H4 (cell line): Measurements from ENCODE around the gene CNOT6. TPM values are rescaled to one million over a fixed set of nuclear protein-coding genes. Genes with fewer than 3 reads are reported as not detected.
A peak's percentile ranks its signal among the peaks of the same experiment; 100 is the strongest.
"Not testable (repeated sequence)": the region's sequence is repeated elsewhere in the genome, so short reads cannot be mapped to it uniquely, and the experiment has no call there.

Source experiments
- DNase-seq: peaks from one replicate; pipeline ENCODE4 v3.0.0-alpha.2; 2015; ENCODE audit warnings: low spot score
- total RNA-seq: library from RNA; depleted of rRNA; stranded (reverse); fragments of >200 nt; shearing (Covaris generic); gene quantifications from 2 replicates; pipeline ENCODE4 v1.2.3, GENCODE V29; 2014; rRNA removed

Gene CNOT6
- 15.0 and 19.1 TPM in 2 replicates for total RNA-seq

- DNase-seq = peak; percentile 92
Measured at GRCh38 chr5:180494060-180494509, at the start of gene CNOT6. TSS of gene CNOT6 (plus strand) at chr5:180494379. CDS start at chr5:180529277, 34,898 bp downstream.

GRCh38 chr5:180454752-180455151 is 39.4 kb upstream of the CNOT6 start:
- no peak for DNase-seq

- DNase-seq = no peak
Measured at GRCh38 chr5:180455872-180456271, 38.3 kb upstream of the CNOT6 start.

- DNase-seq = no peak
Measured at GRCh38 chr5:180456792-180457191, 37.4 kb upstream of the CNOT6 start.

GRCh38 chr5:180458852-180459673 is 35.1 kb upstream of the CNOT6 start:
- not testable (repeated sequence) for DNase-seq

- not testable (repeated sequence) for DNase-seq
Measured at GRCh38 chr5:180459674-180460142, 34.5 kb upstream of the CNOT6 start.

- no peak for DNase-seq
Measured at GRCh38 chr5:180460834-180461233, 33.3 kb upstream of the CNOT6 start.

GRCh38 chr5:180461303-180461702 is 32.9 kb upstream of the CNOT6 start:
- DNase-seq = no peak

GRCh38 chr5:180463216-180463900 is 30.8 kb upstream of the CNOT6 start:
- DNase-seq = no peak

- no peak for DNase-seq
Measured at GRCh38 chr5:180463916-180464602, 30.1 kb upstream of the CNOT6 start.

- no peak for DNase-seq
Measured at GRCh38 chr5:180464603-180464970, 29.6 kb upstream of the CNOT6 start.

GRCh38 chr5:180465052-180465451 is 29.1 kb upstream of the CNOT6 start:
- not testable (repeated sequence) for DNase-seq

- no peak for DNase-seq
Measured at GRCh38 chr5:180466316-180466715, 27.9 kb upstream of the CNOT6 start.

- peak; percentile 63 for DNase-seq
Measured at GRCh38 chr5:180467028-180467975, 26.9 kb upstream of the CNOT6 start.

GRCh38 chr5:180467989-180468731 is 26.0 kb upstream of the CNOT6 start:
- no peak for DNase-seq

GRCh38 chr5:180468732-180469585 is 25.2 kb upstream of the CNOT6 start:
- DNase-seq = no peak

- DNase-seq = no peak
Measured at GRCh38 chr5:180469586-180469865, 24.7 kb upstream of the CNOT6 start.

GRCh38 chr5:180469866-180470265 is 24.3 kb upstream of the CNOT6 start:
- no peak for DNase-seq

- no peak for DNase-seq
Measured at GRCh38 chr5:180470361-180470760, 23.8 kb upstream of the CNOT6 start.
